ENCODE data around the gene RAE1.

Gene RAE1

GRCh38 chr20:57389695-57390603 is 38.9 kb downstream of the RAE1 start:
- peak; percentile 88 for DNase-seq

GRCh38 chr20:57390604-57391438 is 39.8 kb downstream of the RAE1 start, which contains the start of gene RBM38:
RBM38 (plus strand) TSS chr20:57391396; CDS start chr20:57391582, 186 bp downstream.
- peak; percentile 93 for DNase-seq

GRCh38 chr20:57391439-57392301 is 40.6 kb downstream of the RAE1 start:
- peak; percentile 79 for DNase-seq

- peak; percentile 90 for DNase-seq
Observed at GRCh38 chr20:57392512-57393271, 41.6 kb downstream of the RAE1 start.

- DNase-seq: no peak
Observed at GRCh38 chr20:57393321-57394120, 42.5 kb downstream of the RAE1 start.

- peak; percentile 51 for DNase-seq
Observed at GRCh38 chr20:57394121-57395082, 43.3 kb downstream of the RAE1 start.

- no peak for DNase-seq
Observed at GRCh38 chr20:57395111-57395966, 44.3 kb downstream of the RAE1 start.

- DNase-seq: no peak
Observed at GRCh38 chr20:57396212-57396983, 45.3 kb downstream of the RAE1 start.

GRCh38 chr20:57396984-57397692 is 46.1 kb downstream of the RAE1 start:
- no peak for DNase-seq

- peak; percentile 86 for DNase-seq
Observed at GRCh38 chr20:57397693-57398108, 46.6 kb downstream of the RAE1 start.

- peak; percentile 95 for DNase-seq
Observed at GRCh38 chr20:57398231-57398821, 47.3 kb downstream of the RAE1 start.

- DNase-seq: no peak
Observed at GRCh38 chr20:57398901-57399535, 48.0 kb downstream of the RAE1 start.

GRCh38 chr20:57399587-57400155 is 48.6 kb downstream of the RAE1 start:
- peak; percentile 82 for DNase-seq

GRCh38 chr20:57400231-57400701 is 49.2 kb downstream of the RAE1 start:
- no peak for DNase-seq

GRCh38 chr20:57400821-57401564 is 49.9 kb downstream of the RAE1 start:
- DNase-seq: no peak
